ENCODE results near the gene GPR183. TPM values are rescaled to one million over a fixed set of nuclear protein-coding genes. Genes with fewer than 3 reads are reported as not detected.

The GPR183 gene
- total RNA-seq, 1 experiment from 2014 or later = not detected

- Mint-ChIP-seq H3K27me3 (ENCODE audit: insufficient read depth, unreplicated experiment) (no peaks in the 10 kb centered on the region), H3K4me3 (ENCODE audit: unreplicated experiment) (no peak overlapping the region), H3K27ac (ENCODE audit: low read depth, unreplicated experiment) (no peak overlapping the region), H3K36me3 (ENCODE audit: insufficient read depth, unreplicated experiment) (peaks cover 53% of the 10 kb centered on the region), H3K4me1 (ENCODE audit: insufficient read depth, unreplicated experiment) (peaks cover 9% of the 10 kb centered on the region), H3K9me3 (ENCODE audit: unreplicated experiment) (no peaks in the 10 kb centered on the region)
- POLR2A ChIA-PET = no interaction called here
- BruUV-seq (replicated peaks) = no TSS peak
- DNase-seq (ENCODE audit: unreplicated experiment) = peak; percentile 15
- no peak for TF ChIP-seq CTCF (IDR thresholded peaks at IDR 0.05; ENCODE audit: unreplicated experiment)
- CTCF ChIA-PET = interaction anchor here (0.5 kb wide), 1 partner anchor 310 kb away, joined by 8 read pairs; no protein-coding TSS in a partner anchor
- intact Hi-C loops (cut with micrococcal nuclease) = no loop called here
Measured at GRCh38 chr13:99342723-99343315, 35.6 kb upstream of the GPR183 start.

- no peak overlapping the region for H3K27ac Mint-ChIP-seq (ENCODE audit: low read depth, unreplicated experiment)
- ChIA-PET POLR2A (no interaction called here), CTCF (interaction anchor here (0.7 kb wide), 1 partner anchor 90 kb away, joined by 3 read pairs; no protein-coding TSS in a partner anchor)
- TF ChIP-seq CTCF (IDR thresholded peaks at IDR 0.05; ENCODE audit: unreplicated experiment) = no peak
- intact Hi-C loops (cut with micrococcal nuclease) = no loop called here
- H3K27me3 Mint-ChIP-seq (ENCODE audit: insufficient read depth, unreplicated experiment) = no peaks in the 10 kb centered on the region
- H3K36me3 Mint-ChIP-seq (ENCODE audit: insufficient read depth, unreplicated experiment) = peaks cover 46% of the 10 kb centered on the region
- BruUV-seq (replicated peaks) = no TSS peak
- H3K4me3 Mint-ChIP-seq (ENCODE audit: unreplicated experiment) = no peak overlapping the region
- DNase-seq (ENCODE audit: unreplicated experiment) = no peak
- peaks cover 9% of the 10 kb centered on the region for H3K4me1 Mint-ChIP-seq (ENCODE audit: insufficient read depth, unreplicated experiment)
- H3K9me3 Mint-ChIP-seq (ENCODE audit: unreplicated experiment) = no peaks in the 10 kb centered on the region
Measured at GRCh38 chr13:99341969-99342722, 34.9 kb upstream of the GPR183 start.

- BruUV-seq (replicated peaks) = TSS peak; percentile 16
Measured at GRCh38 chr13:99340638-99341037, 33.4 kb upstream of the GPR183 start.

More at GRCh38 chr13:99340638-99341037, 33.4 kb upstream of the GPR183 start:
- Mint-ChIP-seq H3K4me1 (ENCODE audit: insufficient read depth, unreplicated experiment) (peaks cover 9% of the 10 kb centered on the region), H3K9me3 (ENCODE audit: unreplicated experiment) (no peaks in the 10 kb centered on the region), H3K27me3 (ENCODE audit: insufficient read depth, unreplicated experiment) (no peaks in the 10 kb centered on the region), H3K27ac (ENCODE audit: low read depth, unreplicated experiment) (no peak overlapping the region), H3K36me3 (ENCODE audit: insufficient read depth, unreplicated experiment) (peaks cover 44% of the 10 kb centered on the region), H3K4me3 (ENCODE audit: unreplicated experiment) (no peak overlapping the region)
- intact Hi-C loops (cut with micrococcal nuclease) = no loop called here
- ChIA-PET CTCF (interaction anchor here (0.9 to 1.3 kb wide), 3 partner anchors 71 to 164 kb away, joined by 3 to 5 read pairs (median 4); no protein-coding TSS in a partner anchor), POLR2A (interaction anchor here (0.7 to 1.6 kb wide), 4 partner anchors 19 to 160 kb away, joined by 3 to 6 read pairs (median 3); no protein-coding TSS in a partner anchor)
- TF ChIP-seq CTCF (IDR thresholded peaks at IDR 0.05; ENCODE audit: unreplicated experiment) = no peak
- no peak for DNase-seq (ENCODE audit: unreplicated experiment)

Data from MCF 10A (cell line).